Measurements from ENCODE around the gene AUTS2. TPM values are rescaled to one million over a fixed set of nuclear protein-coding genes. Genes with fewer than 3 reads are reported as not detected.

AUTS2 gene
- total RNA-seq, 1 experiment from 2014 or later = 256 TPM

DNA sequence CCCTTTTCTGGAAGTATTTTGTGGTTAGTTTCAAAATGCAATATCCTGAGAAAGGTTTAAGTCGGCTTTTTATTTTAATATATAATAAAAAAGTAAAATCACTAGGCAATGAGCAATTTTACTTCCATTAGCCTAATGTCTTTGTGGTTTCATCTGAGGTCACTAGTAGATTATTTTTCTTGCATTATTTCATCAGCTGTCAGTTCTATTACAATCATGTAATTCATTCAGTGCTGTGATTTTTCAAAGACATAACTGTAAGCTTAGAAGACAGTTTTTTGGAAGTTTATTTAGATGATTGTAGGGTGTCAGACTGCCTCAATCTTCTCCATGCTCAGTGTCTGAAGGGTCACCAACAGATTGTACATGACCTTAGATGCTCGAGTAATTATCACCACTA is 965.7 kb downstream of the AUTS2 start:
- H3K27me3 Mint-ChIP-seq (ENCODE audit: low read depth) = peaks cover 7% of the 10 kb centered on the region; the same call in 1 of the 2 replicates
- Histone ChIP-seq H4K5ac (ENCODE audit: insufficient read length, low read depth, low read length) (no peak overlapping the region), H3K79me1 (ENCODE audit: insufficient read depth, low read depth, low read length, poor library complexity, severe bottlenecking) (no peaks in the 10 kb centered on the region), H3K18ac (ENCODE audit: insufficient read length, low read depth, low read length) (no peak overlapping the region), H3K56ac (ENCODE audit: insufficient read length, low read depth, low read length) (no peak overlapping the region), H2BK5ac (ENCODE audit: insufficient read length, low read length) (no peak overlapping the region), H3K23ac (ENCODE audit: insufficient read length, low read depth, low read length) (no peak overlapping the region), H2BK120ac (ENCODE audit: low read depth, low read length, poor library complexity, severe bottlenecking) (no peak overlapping the region), H3K27me3 (ENCODE audit: insufficient read depth, low read length) (no peaks in the 10 kb centered on the region), H2BK20ac (ENCODE audit: low read depth, low read length, poor library complexity, severe bottlenecking) (no peak overlapping the region), H2AK5ac (ENCODE audit: insufficient read length, low read length) (no peak overlapping the region), H3K4me2 (ENCODE audit: insufficient read depth, insufficient read length, low read length) (no peak overlapping the region), H3K4me1 (ENCODE audit: insufficient read depth, low read length) (no peaks in the 10 kb centered on the region), H3K9ac (ENCODE audit: extremely low read depth, insufficient read length, low read length) (no peak overlapping the region), H4K8ac (replicated peaks; ENCODE audit: insufficient read length, low read depth, low read length) (no peak overlapping the region), H3K9me3 (ENCODE audit: control insufficient read depth, low read depth, low read length) (peaks cover under 1% of the 10 kb centered on the region), H3T11ph (ENCODE audit: low read length) (no peak overlapping the region), H2AFZ (ENCODE audit: low read length) (no peak overlapping the region), H4K91ac (ENCODE audit: insufficient read length, low read depth, low read length) (no peak overlapping the region), H3K14ac (ENCODE audit: insufficient read depth, low read length) (no peak overlapping the region), H3K23me2 (ENCODE audit: insufficient read length, low read depth, low read length, poor library complexity, severe bottlenecking) (no peaks in the 10 kb centered on the region), H3K4ac (ENCODE audit: low read depth, low read length) (no peak overlapping the region), H2BK15ac (ENCODE audit: low read depth, low read length) (no peak overlapping the region), H2BK12ac (ENCODE audit: insufficient read length, low read depth, low read length) (no peak overlapping the region), H3K27ac (ENCODE audit: insufficient read length, low read depth, low read length) (no peak overlapping the region), H3K79me2 (ENCODE audit: insufficient read depth, low read length) (no peaks in the 10 kb centered on the region), H4K20me1 (ENCODE audit: control insufficient read depth, insufficient read depth, insufficient read length) (no peaks in the 10 kb centered on the region)
- TF ChIP-seq, protein P1, sequence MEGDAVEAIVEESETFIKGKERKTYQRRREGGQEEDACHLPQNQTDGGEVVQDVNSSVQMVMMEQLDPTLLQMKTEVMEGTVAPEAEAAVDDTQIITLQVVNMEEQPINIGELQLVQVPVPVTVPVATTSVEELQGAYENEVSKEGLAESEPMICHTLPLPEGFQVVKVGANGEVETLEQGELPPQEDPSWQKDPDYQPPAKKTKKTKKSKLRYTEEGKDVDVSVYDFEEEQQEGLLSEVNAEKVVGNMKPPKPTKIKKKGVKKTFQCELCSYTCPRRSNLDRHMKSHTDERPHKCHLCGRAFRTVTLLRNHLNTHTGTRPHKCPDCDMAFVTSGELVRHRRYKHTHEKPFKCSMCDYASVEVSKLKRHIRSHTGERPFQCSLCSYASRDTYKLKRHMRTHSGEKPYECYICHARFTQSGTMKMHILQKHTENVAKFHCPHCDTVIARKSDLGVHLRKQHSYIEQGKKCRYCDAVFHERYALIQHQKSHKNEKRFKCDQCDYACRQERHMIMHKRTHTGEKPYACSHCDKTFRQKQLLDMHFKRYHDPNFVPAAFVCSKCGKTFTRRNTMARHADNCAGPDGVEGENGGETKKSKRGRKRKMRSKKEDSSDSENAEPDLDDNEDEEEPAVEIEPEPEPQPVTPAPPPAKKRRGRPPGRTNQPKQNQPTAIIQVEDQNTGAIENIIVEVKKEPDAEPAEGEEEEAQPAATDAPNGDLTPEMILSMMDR (conservative IDR thresholded peaks at IDR 0.05) = no peak
- DNase-seq = no peak
- H3K36me3 Mint-ChIP-seq (ENCODE audit: insufficient read depth in 1 of 3, low read depth in 3 of 3) = peaks cover 3 to 11% (median 5%) of the 10 kb centered on the region in 3 experiments; a peak in 6 of 7 replicates
- H3K9me3 Mint-ChIP-seq = peaks cover 8 to 12% of the 10 kb centered on the region in 2 experiments
- no CpG with 5 or more reads among the region's 2 CpGs for WGBS (ENCODE audit: extremely low coverage, insufficient read length, low lambda C conversion rate)
- H3K27ac Mint-ChIP-seq = no peak overlapping the region
- H3K4me1 Mint-ChIP-seq = peaks cover 5 to 9% of the 10 kb centered on the region in 2 experiments
- no peak overlapping the region for H3K4me3 Mint-ChIP-seq

All from H9 (cell line).